ENCODE measurements around the gene NUSAP1. TPM values are rescaled to one million over a fixed set of nuclear protein-coding genes. Genes with fewer than 3 reads are reported as not detected.

The NUSAP1 gene
- total RNA-seq, 1 donor from 2014 or later = 159 TPM

- Mint-ChIP-seq H3K4me3 (no peak overlapping the region), H3K36me3 (ENCODE audit: low read depth) (no peaks in the 10 kb centered on the region), H3K9me3 (no peaks in the 10 kb centered on the region), H3K4me1 (peaks cover 6% of the 10 kb centered on the region), H3K27me3 (ENCODE audit: low read depth) (no peaks in the 10 kb centered on the region), H3K27ac (ENCODE audit: unreplicated experiment) (no peak overlapping the region)
- DNase-seq (ENCODE audit: low read depth, low spot score) = no peak
- no peak for TF ChIP-seq CTCF (conservative IDR thresholded peaks at IDR 0.05)
Observed at GRCh38 chr15:41408234-41408641, 75.6 kb downstream of the NUSAP1 start.

- Mint-ChIP-seq H3K4me1 (peaks cover 8% of the 10 kb centered on the region), H3K27ac (ENCODE audit: unreplicated experiment) (no peak overlapping the region), H3K9me3 (no peaks in the 10 kb centered on the region), H3K27me3 (ENCODE audit: low read depth) (no peaks in the 10 kb centered on the region), H3K36me3 (ENCODE audit: low read depth) (no peaks in the 10 kb centered on the region), H3K4me3 (peak overlapping the region; percentile 14)
- no peak for TF ChIP-seq CTCF (conservative IDR thresholded peaks at IDR 0.05)
- DNase-seq (ENCODE audit: low read depth, low spot score) = no peak
Observed at GRCh38 chr15:41411031-41411430, 78.3 kb downstream of the NUSAP1 start.

- H3K4me3 Mint-ChIP-seq = peak overlapping the region; percentile 14
- no peaks in the 10 kb centered on the region for H3K27me3 Mint-ChIP-seq (ENCODE audit: low read depth)
- H3K4me1 Mint-ChIP-seq = peaks cover 11% of the 10 kb centered on the region
- H3K36me3 Mint-ChIP-seq (ENCODE audit: low read depth) = no peaks in the 10 kb centered on the region
- no peak for DNase-seq (ENCODE audit: low read depth, low spot score)
- no peaks in the 10 kb centered on the region for H3K9me3 Mint-ChIP-seq
- TF ChIP-seq CTCF (conservative IDR thresholded peaks at IDR 0.05) = no peak
- no peak overlapping the region for H3K27ac Mint-ChIP-seq (ENCODE audit: unreplicated experiment)
Observed at GRCh38 chr15:41411441-41411840, 78.8 kb downstream of the NUSAP1 start.

- Mint-ChIP-seq H3K4me1 (peaks cover 39% of the 10 kb centered on the region), H3K36me3 (ENCODE audit: low read depth) (no peaks in the 10 kb centered on the region), H3K27ac (ENCODE audit: unreplicated experiment) (peak overlapping the region; percentile 93), H3K9me3 (no peaks in the 10 kb centered on the region), H3K27me3 (ENCODE audit: low read depth) (no peaks in the 10 kb centered on the region), H3K4me3 (peak overlapping the region; percentile 94)
- no peak for DNase-seq (ENCODE audit: low read depth, low spot score)
- TF ChIP-seq CTCF (conservative IDR thresholded peaks at IDR 0.05) = no peak
Observed at GRCh38 chr15:41416128-41416741, 83.6 kb downstream of the NUSAP1 start.

- peaks cover 39% of the 10 kb centered on the region for H3K4me1 Mint-ChIP-seq
- no peaks in the 10 kb centered on the region for H3K27me3 Mint-ChIP-seq (ENCODE audit: low read depth)
- no peaks in the 10 kb centered on the region for H3K36me3 Mint-ChIP-seq (ENCODE audit: low read depth)
- H3K9me3 Mint-ChIP-seq = no peaks in the 10 kb centered on the region
- H3K27ac Mint-ChIP-seq (ENCODE audit: unreplicated experiment) = peak within 1 kb of the TSS; percentile 99
- peak within 1 kb of the TSS; percentile 94 for H3K4me3 Mint-ChIP-seq
- TF ChIP-seq CTCF (conservative IDR thresholded peaks at IDR 0.05) = no peak
- peak; percentile 99 for DNase-seq (ENCODE audit: low read depth, low spot score)
Observed at GRCh38 chr15:41416742-41417417, 84.2 kb downstream of the NUSAP1 start, which contains the start of gene RTF1. Gene RTF1, plus strand, starts transcription at chr15:41417095. Its CDS starts 21 bp downstream, at chr15:41417116.

Data from neural crest cell (in vitro differentiated cells).